H1 (cell line): ENCODE measurements around the gene CTNNA3. TPM values are rescaled to one million over a fixed set of nuclear protein-coding genes. Genes with fewer than 3 reads are reported as not detected.

Source experiments
- polyA plus RNA-seq, 7 experiments: library from polyadenylated mRNA; depleted of rRNA in 3 of 7; stranded (reverse) in 5 of 7; unstranded in 2 of 7; fragments of >200 nt in 5 of 7; fragments of 200-250 nt in 2 of 7; gene quantifications; 1 replicate in 5 of 7; 2 replicates in 1 of 7; 4 replicates in 1 of 7; pipeline versions ENCODE4 v1.2.1 to v1.2.3, GENCODE V29; 2011 to 2013; ENCODE audit warnings: missing spikeins in 2 of 7, mixed read lengths in 2 of 7
- total RNA-seq: library from RNA; stranded (reverse); fragmentation: NEBNext Ultra II Directional; extraction: Animal tissue kit (Norgen Biotek cat#: 25700); gene quantifications from 2 replicates; pipeline ENCODE4 v1.2.1, GENCODE V29; 2021
- TF ChIP-seq, protein P1 (sequence below): fragments of 300-600 bp; sonication (generic); IDR thresholded peaks from 2 replicates; pipeline ENCODE4 v1.7.1; 2012; ENCODE audit warnings: low read length, moderate library complexity, mild to moderate bottlenecking, inconsistent platforms; ENCODE audit not compliant: insufficient replicate concordance

Gene CTNNA3
- total and polyA plus RNA-seq, 2 of the 8 experiments (the other 6 are each of a cell fraction or from before 2014, with no cell fraction given), result 1.3 to 1.5 TPM

DNA sequence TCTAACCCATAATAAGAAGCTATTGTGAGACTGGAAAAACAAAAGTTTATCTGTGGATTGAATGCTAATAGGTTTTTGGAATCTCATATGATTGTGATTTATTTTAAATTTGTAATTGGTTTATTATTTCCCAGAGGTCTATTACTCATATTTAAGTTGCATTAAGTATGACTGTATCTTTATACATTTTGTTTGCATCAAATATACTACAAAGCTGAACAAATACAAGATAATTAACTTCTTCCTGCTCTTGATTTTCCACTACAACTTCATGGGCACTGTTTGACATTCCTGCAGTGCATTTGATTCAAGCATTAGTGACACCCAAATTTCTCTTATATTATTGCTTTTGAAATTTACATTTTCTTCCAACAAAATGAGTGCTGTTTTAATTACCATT is 1073.9 kb downstream of the CTNNA3 start (continued):
- TF ChIP-seq, protein P1, sequence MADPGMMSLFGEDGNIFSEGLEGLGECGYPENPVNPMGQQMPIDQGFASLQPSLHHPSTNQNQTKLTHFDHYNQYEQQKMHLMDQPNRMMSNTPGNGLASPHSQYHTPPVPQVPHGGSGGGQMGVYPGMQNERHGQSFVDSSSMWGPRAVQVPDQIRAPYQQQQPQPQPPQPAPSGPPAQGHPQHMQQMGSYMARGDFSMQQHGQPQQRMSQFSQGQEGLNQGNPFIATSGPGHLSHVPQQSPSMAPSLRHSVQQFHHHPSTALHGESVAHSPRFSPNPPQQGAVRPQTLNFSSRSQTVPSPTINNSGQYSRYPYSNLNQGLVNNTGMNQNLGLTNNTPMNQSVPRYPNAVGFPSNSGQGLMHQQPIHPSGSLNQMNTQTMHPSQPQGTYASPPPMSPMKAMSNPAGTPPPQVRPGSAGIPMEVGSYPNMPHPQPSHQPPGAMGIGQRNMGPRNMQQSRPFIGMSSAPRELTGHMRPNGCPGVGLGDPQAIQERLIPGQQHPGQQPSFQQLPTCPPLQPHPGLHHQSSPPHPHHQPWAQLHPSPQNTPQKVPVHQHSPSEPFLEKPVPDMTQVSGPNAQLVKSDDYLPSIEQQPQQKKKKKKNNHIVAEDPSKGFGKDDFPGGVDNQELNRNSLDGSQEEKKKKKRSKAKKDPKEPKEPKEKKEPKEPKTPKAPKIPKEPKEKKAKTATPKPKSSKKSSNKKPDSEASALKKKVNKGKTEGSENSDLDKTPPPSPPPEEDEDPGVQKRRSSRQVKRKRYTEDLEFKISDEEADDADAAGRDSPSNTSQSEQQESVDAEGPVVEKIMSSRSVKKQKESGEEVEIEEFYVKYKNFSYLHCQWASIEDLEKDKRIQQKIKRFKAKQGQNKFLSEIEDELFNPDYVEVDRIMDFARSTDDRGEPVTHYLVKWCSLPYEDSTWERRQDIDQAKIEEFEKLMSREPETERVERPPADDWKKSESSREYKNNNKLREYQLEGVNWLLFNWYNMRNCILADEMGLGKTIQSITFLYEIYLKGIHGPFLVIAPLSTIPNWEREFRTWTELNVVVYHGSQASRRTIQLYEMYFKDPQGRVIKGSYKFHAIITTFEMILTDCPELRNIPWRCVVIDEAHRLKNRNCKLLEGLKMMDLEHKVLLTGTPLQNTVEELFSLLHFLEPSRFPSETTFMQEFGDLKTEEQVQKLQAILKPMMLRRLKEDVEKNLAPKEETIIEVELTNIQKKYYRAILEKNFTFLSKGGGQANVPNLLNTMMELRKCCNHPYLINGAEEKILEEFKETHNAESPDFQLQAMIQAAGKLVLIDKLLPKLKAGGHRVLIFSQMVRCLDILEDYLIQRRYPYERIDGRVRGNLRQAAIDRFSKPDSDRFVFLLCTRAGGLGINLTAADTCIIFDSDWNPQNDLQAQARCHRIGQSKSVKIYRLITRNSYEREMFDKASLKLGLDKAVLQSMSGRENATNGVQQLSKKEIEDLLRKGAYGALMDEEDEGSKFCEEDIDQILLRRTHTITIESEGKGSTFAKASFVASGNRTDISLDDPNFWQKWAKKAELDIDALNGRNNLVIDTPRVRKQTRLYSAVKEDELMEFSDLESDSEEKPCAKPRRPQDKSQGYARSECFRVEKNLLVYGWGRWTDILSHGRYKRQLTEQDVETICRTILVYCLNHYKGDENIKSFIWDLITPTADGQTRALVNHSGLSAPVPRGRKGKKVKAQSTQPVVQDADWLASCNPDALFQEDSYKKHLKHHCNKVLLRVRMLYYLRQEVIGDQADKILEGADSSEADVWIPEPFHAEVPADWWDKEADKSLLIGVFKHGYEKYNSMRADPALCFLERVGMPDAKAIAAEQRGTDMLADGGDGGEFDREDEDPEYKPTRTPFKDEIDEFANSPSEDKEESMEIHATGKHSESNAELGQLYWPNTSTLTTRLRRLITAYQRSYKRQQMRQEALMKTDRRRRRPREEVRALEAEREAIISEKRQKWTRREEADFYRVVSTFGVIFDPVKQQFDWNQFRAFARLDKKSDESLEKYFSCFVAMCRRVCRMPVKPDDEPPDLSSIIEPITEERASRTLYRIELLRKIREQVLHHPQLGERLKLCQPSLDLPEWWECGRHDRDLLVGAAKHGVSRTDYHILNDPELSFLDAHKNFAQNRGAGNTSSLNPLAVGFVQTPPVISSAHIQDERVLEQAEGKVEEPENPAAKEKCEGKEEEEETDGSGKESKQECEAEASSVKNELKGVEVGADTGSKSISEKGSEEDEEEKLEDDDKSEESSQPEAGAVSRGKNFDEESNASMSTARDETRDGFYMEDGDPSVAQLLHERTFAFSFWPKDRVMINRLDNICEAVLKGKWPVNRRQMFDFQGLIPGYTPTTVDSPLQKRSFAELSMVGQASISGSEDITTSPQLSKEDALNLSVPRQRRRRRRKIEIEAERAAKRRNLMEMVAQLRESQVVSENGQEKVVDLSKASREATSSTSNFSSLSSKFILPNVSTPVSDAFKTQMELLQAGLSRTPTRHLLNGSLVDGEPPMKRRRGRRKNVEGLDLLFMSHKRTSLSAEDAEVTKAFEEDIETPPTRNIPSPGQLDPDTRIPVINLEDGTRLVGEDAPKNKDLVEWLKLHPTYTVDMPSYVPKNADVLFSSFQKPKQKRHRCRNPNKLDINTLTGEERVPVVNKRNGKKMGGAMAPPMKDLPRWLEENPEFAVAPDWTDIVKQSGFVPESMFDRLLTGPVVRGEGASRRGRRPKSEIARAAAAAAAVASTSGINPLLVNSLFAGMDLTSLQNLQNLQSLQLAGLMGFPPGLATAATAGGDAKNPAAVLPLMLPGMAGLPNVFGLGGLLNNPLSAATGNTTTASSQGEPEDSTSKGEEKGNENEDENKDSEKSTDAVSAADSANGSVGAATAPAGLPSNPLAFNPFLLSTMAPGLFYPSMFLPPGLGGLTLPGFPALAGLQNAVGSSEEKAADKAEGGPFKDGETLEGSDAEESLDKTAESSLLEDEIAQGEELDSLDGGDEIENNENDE, result no peak
